HG02610 (cell line): ENCODE results near the gene ITFG2.

Experiments used
- ATAC-seq: cut with Tn5 transposase; IDR thresholded peaks from one replicate; pipeline ENCODE4 v1.9.1; 2021; ENCODE audit warnings: mild to moderate bottlenecking, moderate library complexity; ENCODE audit not compliant: unreplicated experiment

ITFG2 gene

DNA sequence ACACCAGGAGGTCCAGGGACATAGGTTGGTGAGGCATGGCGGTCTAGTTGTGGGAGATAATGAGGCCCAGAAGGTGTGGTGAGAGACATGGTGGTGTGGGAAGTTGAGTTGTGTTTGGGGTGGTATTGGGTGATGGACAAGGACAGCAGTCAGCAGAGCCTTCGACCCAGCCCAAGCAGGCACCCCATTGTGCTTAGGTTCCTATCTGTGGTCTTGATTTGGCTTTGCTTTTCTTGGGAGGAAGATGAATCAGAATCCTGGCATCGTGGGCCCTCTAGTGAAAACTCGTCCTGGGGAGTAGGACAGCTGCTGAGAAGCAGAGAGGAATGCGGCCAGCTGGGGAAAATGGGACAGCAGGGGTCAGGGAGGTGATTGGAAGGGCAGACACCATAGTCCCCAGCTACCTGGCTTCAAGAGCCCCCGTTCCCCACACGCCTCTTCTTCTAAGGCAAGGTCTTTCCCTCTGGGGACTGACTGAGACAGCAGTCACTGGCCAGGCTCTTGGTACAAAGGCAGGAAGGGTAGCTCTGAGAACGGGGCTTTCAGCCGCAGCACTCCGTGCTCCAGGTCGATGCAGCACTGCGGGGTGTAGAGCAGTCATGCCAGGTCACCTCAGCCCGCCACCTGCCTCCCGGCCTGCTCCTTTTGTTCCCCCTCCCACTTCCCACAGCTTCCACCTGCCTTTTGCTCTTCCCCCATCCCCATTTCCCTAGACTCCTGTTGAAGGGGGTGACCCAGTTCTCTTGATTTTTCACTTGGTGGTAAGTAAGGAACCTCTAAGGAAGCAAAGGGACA is 14.4 kb downstream of the ITFG2 start:
- ATAC-seq = no peak

DNA sequence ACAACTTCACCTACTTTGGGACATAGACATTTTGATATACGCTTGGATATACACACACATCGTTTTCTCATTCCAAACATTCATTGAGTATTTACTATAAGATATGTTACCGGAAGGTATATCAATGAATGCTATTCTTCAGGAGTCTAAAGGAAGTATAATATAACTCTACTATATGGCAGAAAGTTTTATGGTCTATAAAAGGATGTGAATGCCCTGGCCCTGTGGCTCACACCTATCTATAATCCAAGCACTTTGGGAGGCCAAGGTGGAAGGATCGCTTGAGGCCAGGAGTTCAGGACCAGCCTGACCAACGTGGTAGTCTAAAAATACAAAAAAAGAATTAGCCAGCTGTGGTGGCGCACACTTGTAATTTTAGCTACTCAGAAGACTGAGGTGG is 16.8 kb downstream of the ITFG2 start:
- no peak for ATAC-seq

DNA sequence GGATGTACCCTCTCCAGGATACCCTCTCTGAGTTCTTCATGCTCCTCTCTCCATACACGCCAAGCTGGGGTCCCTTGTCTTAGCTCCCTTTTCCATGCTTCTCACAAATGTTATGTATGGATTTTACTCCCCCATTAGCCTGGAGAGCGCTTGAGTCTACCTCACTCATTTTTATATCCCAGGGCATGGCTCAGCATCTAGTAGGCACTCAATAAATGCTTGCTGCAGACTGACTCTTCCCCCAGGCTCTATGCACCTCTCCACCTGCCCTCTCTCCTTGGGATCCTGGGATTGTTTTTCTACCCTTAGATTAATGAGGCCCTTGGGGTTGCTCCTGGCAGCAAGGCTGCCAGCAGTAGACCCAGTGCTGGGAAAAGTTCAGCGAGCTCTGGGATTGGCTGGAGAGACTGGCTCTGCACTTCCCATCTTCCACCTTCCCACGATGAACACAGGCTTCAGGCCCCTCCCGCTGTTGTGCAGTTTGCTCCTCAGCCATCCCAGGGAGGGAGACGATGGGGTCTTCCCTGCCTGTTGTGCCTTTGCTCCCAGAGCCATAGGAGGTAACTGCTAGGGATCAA is 20.2 kb downstream of the ITFG2 start:
- no peak for ATAC-seq

DNA sequence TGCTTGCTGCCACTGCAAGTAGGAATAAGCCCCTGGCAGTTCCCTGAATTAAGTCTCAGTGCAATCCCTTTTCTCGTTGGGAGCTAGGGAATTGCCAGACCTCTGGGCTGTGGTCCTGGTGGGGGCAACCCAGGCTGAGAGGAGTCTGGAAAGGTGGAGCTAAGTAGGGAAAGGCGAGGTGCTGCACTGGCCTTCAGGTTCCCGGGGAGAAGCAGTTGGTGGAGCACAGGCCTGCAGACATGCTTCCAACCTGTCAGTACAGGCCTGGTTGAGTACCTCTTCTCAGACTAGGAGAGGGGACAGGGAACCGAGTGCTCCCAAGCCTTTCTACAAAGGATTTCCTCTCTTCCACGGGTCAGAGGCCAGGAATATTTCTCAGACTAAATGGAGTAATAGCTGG is 20.9 kb downstream of the ITFG2 start:
- ATAC-seq = no peak

DNA sequence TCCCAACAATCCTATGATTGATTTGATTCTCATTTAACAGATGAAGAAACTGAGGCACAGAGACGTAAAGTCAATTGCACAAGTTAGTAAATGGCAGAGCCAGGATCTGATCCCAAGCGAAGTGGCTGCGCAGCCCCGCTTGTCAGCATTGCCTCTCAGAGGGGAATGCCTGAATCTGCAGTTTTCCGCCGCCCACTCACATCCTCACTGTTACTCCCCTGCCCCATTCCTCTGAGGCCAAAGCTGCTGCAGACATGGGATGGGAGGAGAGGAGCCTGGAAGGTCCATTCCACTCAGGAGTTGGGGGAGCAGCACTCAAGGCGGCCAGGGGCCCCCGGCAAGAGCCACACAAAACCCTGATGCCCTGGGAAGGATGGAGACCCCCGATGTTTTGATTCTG is 21.3 kb downstream of the ITFG2 start:
- no peak for ATAC-seq

DNA sequence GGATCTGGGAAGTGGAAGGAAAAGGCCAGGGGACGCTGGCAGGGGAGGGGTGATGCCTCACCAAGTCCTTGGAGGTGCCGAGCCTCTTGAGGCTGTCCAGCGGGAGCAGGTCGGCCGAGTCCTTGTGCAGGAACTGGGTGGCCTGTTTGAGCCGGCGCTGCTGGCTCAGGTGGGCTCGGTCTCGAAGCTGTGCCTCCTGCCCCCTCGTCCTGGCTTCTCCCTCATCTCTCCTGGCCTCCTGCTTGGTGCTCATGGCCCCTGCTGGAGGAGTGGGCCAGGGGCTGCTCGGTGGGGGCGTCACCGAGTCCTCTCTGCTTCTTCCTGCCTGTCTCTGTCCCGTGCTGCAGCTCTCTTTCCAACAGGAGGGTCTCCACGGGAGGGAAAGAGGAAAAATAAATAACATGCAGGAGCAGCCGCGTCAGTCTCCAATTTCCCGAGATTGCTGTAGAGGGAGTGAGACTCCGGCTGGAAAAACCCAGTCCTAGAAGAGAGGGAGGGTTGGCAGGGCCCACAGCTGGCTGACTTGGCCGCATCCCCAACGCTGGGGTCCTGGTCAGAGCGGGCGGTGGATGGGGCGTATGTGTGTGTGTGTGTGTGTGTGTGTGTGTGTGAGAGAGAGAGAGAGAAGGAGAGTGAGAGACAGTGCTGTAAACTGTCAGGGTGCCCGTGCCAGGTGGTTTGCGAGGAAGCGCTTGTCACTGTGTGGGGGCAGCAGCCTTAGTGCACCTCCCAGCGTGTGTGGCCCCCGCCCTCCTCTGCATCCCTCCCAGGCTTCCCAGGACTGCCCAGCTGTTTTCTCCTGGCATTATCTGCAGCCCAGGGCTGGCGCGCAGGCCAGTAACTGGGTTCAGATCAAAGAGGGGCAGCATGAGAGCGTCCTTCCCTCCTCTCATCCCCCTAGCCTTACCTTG is 22.4 kb downstream of the ITFG2 start, which contains the start of gene NRIP2:
NRIP2 (minus strand) TSS at position 455 of the 911 bp plus-strand sequence; CDS start at position 403, 52 bp downstream.
- ATAC-seq = no peak

DNA sequence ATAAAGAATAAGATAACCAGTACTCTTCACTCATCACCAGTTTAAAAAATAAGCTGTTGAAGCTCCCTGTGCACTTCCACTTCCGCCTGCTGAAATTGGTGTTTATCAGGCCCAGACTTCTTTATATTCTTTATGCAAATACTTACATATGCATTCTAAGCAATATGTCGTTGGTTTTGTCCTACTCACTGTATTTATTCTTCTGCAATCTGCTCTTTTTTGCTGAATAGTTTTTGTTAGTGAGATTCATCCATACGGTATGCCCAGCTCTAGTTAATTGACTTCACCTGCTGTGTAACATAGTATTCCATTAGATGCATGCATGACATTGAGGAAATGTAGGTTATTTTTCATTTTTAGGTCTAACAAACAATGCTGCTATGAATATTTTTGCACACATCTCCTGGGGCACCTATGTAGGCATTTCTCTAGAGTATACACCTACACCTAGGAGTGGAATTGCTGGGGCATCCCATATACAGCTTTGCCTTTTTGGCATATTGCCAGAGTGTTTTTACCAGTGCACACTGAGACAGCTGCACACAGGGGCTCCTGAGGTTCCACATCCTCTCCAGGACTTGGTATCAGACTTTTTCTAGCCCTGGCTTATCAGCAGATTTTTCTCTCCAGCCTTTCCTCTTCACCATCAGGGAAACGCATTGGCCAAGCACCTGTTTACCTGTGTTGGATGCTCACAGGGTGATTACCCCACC is 23.4 kb downstream of the ITFG2 start:
- ATAC-seq = no peak

DNA sequence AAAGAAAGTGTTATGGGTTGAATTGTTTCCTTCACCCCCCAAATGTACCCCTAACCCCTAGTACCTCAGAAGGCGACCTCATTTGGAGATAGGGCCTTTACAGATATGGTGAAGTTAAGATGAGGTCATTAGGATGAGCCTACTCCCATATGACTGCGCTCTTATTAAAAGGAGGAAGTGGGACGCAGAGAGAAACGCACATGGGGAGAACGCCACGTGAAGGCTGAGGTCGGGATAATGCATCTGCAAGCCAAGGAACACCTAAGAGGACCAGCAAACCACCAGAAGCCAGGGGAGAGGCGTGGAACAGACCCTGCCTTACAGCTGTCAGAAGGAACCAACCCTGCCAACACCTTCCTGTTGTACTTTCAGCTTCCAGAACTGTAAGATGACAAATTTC is 24.1 kb downstream of the ITFG2 start:
- ATAC-seq = no peak

DNA sequence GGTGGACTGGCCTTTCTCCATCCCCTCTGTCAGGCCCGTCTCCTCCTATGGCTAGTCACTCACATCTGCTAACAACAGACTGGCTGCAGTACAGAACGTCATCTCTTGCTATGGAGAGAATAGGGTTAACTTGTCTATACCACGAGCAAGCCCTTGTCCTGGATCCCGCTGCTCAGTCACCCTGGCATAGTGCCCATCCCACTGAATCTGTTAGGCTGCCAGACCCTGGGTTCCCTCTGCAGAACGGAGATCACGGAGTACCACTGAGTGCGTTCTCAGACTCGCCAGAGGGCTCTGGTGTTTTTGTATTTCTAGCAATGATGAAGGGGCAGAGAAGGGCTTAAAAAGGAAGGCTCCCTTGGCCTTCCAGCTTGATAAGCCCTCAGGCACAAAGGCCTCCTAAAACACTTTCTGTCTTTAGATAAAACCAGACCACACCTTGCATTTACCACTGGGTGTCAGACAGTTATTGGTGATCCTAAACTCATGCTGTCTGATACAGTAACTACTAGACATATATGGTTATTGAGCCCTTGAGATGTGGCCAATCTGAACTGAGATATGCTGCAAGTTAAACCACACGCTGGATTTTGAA is 28.7 kb downstream of the ITFG2 start:
- no peak for ATAC-seq

DNA sequence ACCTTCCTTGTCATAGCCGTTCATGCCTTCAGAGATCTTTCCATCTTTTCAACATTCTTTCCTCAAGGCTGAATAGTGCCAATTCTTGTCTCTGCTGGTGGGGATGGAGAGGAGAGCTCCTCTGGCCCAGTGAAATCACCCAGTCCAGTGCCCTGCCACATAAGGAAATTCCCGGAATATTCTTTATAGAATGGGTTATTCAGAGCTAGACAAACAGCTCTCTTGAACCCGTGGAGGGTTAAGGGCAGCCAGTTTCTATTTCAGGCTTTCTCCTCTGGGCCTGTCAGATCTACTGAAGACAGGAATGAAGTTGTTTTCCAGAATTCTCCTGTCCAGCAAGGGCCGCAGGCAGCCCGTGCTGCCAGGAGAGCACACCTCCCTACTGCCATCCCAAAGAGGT is 30.5 kb downstream of the ITFG2 start:
- no peak for ATAC-seq

DNA sequence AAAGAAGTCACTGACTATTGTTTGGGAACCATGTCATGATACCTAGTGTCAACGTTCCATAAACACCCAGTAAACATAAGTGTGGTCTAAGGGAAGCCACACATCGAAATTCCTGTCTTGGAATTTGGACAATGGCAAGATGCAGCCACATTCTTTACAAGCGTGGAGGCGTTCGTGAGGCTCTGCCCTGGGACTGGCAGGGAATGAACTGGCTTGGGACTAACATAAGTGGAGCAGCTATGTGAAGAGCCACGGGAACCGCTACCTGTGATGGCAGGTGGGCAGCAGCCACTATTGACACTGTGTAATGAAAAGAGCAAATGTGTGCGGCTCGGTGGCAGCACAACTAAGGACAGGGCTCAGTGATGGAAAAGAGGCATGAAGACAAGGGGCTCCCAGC is 32.3 kb downstream of the ITFG2 start:
- no peak for ATAC-seq

DNA sequence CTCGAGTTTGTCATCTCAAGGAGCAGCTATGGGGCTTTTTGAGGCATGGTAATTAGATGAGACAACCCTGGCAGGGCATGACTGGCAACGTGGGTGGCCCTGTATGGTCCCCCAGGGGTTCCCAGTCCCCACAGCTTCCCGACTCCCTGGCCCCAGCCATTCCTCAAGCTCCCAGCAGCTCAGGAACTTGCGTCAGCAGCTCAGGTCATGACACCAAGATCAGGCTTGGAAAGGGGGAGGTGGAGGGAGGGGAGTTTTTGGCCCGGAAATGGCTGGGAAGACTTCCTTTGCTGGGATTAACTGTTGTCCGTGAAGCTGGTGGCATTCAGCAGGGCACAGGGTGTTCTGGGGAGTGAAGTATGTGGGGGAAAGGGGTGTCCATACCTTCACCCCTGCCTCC is 32.8 kb downstream of the ITFG2 start:
- ATAC-seq = no peak

DNA sequence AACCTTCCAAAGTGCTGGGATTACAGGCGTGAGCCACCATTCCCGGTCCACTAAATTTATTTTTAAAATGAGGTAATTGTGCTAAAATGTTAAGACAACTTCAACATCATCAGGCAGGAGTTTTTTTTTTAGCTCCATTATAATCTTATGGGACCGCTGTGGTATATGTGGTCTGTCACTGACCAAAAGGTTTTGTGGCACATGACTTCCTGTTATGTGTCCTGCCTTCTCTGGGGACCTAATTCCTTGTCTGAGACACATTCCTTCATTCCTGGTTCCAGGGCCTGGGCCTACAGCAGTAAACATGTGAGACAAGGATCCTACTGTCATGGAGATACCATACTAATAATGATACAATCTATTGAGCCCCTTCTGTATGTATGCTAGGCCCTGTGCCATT is 39.5 kb downstream of the ITFG2 start:
- ATAC-seq = no peak

DNA sequence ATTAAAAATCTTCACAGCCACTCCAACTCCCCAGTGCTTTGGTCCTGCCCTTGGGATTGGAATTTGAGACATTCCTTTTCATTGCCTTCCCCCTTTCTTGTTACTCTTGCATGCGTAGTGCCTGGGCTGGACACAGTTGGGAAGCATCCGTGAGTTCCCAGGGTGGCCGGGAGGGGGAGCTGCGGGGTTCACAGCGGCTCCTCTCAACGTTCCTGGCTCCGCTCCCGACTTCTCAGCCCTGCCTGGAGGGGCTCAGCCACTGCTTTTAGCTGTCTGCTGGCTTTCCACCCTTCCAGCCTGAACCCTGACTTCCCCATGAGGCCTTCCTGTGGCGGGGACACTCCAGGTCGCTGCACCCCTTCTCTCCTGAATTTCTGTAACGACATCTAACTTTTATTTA is 41.2 kb downstream of the ITFG2 start:
- ATAC-seq = no peak

DNA sequence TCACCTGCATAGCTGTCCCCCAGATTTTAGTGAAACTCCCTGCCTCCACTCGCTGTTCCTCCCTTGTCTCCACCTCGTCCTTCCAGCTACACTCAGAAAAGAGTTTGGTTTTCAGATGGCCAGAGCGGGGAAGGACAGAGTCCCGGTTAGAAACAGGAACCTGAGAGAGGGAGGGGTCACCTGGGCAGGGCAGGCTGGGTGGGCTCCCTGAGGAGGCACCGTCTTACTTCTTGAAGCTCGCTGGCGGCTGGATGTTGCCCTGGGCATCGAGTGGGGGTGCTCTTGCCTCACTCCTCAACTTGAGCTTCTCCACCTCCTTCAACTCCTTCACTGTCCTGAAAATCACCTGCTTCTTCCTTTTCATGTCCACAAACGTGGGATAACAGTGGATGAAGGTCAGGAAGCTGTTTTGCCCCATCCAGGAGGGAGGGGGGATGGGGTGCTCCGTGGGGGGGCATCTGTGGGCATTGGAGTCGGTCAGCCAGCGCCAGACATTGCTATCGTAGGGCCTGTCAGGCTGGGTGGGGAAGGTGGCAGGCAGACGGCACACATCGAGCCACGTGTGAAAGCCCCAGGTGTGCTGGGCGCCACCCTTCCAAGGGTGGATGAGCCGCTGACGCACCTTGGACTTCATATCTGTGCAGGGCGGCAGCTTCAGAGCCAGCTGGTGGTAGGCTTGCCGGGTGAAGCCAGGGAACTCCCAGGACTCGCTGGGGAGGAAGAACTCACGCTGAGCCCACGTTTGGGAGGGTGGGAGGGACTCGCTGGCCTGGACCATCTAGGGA is 42.4 kb downstream of the ITFG2 start:
- ATAC-seq = no peak

DNA sequence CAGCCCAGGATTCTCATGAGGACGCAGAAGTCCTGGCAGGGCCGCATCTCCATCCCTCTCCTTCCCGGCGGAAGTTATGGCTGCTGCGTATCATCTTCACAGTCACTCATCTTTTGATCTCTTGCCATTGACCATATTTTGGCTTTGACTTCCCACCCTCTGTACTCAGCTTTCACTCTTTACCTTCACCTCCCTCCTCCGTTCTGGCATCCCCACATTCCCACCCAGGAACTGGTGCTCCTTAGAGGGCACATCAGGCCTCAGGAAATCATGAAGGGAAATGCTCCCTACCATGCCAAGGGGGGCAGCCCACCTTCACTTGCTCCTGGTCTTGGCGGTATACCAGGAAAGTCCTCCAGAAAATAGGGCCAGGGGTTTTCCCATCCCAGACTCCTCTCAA is 43.1 kb downstream of the ITFG2 start:
- no peak for ATAC-seq

DNA sequence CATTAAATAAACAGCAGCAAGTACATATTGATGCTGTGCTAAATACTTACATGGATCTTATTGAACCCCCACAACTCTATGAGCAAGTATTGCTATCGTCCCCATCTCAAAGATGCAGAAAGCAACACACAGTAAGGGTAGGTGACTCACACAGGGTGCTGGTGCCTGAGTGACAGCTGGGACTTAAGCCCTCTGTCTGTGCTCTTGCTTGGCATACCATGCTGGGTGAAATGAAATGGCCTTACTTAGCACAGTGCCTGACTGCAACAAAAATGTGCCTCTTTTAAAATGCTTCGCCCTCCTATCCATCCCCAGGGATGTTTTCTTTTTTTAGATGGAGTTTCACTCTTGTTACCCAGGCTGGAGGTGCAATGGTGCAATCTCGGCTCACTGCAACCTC is 43.6 kb downstream of the ITFG2 start:
- no peak for ATAC-seq

DNA sequence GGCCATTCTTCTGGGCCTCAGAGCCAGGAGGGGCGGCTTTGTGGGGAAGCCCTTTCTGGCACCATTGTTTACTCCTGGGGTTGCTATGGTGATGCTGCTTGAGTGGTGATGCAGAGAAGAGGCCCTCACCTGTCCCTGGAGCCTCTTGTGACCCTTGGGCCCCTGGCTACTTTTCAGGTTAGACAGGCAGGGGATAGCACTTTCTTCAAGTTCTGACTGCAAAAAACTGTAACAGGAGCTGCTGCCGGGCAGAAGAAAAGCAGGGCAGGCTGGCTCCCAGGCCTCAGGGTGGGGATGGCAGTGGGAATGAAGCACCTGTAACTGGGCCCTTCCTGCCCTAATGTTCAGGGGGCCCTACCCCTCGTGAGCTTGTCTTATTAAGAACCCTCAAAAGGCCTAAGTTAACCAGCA is 44.6 kb downstream of the ITFG2 start, which contains the start of gene TEX52:
TEX52 (minus strand) TSS at position 19 of the 411 bp plus-strand sequence; CDS start at position 6, 13 bp downstream.
- ATAC-seq = no peak

DNA sequence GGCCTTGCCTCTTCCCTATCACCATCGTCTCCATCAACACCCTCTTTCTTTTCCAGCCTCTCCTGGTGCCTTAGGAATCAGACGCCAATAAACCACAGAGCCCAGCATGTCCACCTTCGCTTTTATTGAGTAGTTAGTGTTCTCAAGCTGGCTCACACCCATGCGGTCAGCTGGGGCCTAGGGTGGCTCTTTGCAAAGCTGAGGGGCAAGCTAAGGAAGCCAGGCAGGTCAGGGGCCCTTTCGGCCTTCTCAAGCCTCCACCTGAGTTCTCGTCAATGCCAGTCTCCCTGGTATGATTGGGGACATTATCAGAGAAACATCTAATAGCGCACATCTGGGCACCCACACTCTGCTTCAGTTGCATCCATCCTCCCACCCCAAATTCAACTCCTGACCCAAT is 45.1 kb downstream of the ITFG2 start:
- no peak for ATAC-seq

DNA sequence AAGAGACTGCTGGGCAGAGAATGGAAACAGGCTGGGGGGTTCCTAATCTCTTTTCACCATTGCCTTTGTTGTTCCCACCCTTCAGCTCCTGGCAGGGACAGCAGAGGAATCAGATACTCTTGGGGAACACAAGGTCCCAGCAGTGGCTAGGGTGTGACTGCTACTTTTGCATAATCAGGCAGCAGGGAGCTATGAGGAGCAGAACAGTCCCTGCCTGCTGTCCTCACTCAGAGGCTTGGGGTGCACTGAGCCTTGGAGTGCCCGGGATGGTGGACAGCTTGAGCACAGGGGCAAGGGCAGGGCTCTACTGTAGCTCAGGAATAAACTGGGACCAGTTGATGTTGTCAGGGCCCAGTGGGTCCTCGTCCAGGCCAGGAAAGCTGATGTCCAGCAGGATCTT is 45.9 kb downstream of the ITFG2 start:
- ATAC-seq = no peak
